Measurements from ENCODE around the gene EGR1.

DNA sequence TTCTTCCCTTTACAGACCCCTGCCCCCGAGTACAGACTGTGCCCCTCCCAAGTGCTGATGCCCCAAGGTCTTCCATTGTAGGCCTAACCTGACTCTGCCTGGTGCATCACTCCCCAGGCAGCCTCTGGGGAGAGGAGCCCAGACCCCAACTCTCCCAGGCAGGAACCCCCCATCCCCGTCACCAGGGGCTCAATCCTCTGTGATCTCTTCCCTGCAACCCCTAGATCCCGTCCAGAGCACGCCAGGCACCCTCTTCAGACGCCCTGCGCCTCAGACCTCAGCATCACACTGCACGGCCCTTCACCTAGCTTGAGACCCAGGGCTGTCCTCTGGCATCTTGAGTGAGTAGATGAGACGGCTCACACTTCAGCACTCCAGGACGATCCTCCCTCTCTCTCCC lies 6.4 kb upstream of the EGR1 start:
- TF ChIP-seq, protein P1, sequence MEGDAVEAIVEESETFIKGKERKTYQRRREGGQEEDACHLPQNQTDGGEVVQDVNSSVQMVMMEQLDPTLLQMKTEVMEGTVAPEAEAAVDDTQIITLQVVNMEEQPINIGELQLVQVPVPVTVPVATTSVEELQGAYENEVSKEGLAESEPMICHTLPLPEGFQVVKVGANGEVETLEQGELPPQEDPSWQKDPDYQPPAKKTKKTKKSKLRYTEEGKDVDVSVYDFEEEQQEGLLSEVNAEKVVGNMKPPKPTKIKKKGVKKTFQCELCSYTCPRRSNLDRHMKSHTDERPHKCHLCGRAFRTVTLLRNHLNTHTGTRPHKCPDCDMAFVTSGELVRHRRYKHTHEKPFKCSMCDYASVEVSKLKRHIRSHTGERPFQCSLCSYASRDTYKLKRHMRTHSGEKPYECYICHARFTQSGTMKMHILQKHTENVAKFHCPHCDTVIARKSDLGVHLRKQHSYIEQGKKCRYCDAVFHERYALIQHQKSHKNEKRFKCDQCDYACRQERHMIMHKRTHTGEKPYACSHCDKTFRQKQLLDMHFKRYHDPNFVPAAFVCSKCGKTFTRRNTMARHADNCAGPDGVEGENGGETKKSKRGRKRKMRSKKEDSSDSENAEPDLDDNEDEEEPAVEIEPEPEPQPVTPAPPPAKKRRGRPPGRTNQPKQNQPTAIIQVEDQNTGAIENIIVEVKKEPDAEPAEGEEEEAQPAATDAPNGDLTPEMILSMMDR (IDR thresholded peaks at IDR 0.05), result no peak
- no peak for TF ChIP-seq EZH2 (IDR thresholded peaks at IDR 0.05; ENCODE audit: borderline replicate concordance, insufficient read depth, low read depth, low read length, poor library complexity, severe bottlenecking)

Data from B cell (primary cell).